Measurements from ENCODE around the gene PTPRN2.

The PTPRN2 gene

DNA sequence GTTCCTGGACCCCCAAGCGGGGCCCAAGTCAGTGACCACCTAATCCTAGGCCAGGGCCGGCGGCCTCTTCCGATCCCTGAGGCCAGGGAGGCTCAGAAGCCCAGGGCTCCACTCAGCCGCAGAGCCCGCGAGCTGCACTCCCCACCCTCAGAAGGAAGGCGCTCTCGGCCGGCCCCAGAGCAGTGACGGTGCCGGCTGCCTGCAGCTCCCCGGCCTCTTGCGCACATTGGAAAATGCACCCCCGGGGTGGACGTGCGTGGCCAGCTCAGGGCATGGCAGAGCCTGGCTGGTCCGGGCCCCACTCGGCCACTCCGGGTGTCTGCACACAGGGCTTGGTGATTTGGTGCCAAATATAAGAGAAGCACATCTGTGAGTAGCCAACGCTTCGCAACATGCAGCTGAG lies 269.1 kb downstream of the PTPRN2 start:
- Histone ChIP-seq H3K27ac (ENCODE audit: low read depth, low read length) (no peak overlapping the region), H3K9ac (ENCODE audit: low read length) (no peak overlapping the region), H3K36me3 (ENCODE audit: control insufficient read depth, insufficient read depth, low read length) (no peaks in the 10 kb centered on the region), H3K4me3 (ENCODE audit: low read length) (no peak overlapping the region), H3K27me3 (ENCODE audit: control insufficient read depth, insufficient read depth, low read length) (no peaks in the 10 kb centered on the region), H3K4me1 (ENCODE audit: control insufficient read depth, insufficient read depth, low read length) (no peaks in the 10 kb centered on the region)

DNA sequence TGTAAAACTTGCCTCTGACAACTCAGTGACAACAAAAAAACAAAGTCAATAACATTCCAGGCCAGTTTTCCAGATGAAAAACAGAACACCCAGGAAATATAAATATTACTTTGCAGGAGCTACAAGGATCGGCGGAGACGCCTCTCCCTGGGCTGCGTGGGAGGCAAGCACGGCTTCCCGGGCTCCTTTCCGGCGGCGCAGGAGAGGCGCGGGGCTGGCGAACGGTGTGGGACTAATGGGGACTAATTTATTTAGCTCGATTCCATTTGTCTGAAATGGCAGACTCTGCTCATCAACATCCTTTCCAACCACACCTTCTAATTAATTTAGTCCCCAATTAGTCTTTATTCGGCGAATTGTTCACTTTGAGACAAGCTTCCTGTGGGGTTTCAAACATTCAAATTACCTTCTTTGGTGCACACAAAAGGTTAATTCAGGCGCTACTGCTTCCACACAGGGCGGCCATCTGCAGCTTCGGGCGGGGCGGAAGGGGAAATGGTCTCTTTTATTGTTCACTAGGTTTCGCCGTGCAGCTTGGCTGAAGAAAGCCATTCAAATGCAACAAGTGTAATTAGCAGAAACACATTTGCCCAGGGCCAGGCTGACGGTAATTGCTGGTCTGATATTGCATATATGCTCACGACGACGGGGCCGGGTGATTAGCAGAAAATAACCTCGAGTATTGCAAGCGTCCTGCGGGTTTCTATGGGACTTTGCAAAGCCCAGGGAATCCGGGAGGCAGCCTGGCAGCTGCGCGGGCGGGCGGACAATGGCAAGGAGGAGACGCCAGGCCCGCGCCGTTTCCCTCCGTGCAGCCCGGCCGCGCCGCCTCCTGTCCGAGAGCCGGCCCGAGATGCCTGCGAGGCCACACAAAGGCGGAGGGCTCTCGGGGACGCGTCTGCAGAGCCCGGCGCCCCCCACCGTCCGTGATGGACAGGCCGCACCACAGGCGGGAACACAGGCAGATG lies 270.1 kb downstream of the PTPRN2 start:
- H3K4me3 ChIP-seq (ENCODE audit: low read length): peak overlapping the region; percentile 41
- H3K4me1 ChIP-seq (ENCODE audit: control insufficient read depth, insufficient read depth, low read length): no peaks in the 10 kb centered on the region
- no peak overlapping the region for H3K27ac ChIP-seq (ENCODE audit: low read depth, low read length)
- H3K36me3 ChIP-seq (ENCODE audit: control insufficient read depth, insufficient read depth, low read length): no peaks in the 10 kb centered on the region
- no peaks in the 10 kb centered on the region for H3K27me3 ChIP-seq (ENCODE audit: control insufficient read depth, insufficient read depth, low read length)
- no peak overlapping the region for H3K9ac ChIP-seq (ENCODE audit: low read length)

DNA sequence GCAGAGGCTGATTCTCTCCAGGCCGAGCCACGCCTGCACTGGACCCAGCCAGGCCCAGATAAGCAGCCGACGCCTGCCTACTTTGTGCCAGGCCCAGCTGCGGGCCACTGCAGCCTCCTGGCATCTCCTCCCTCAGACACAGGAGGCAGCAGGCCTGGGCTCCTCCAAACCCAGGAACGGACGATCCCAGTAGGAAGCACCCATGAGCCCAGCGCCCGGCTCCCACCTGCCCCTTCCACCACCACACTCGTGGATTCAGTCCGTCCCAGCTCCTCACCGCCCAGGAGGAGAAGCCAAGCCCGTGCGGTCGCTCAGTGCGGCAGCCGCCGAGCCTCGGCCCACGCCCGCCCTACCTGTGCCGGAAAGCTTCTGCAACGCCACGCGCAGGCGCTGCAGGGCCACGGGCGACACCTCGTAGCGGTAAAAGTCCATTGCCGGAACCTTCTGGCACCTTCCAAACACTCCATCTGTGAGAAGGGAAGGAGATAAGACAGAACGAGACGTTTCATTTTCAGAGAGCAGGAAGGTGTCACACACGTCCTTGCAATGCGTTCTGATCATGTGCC lies 271.1 kb downstream of the PTPRN2 start:
- Histone ChIP-seq H3K4me3 (ENCODE audit: low read length) (no peak overlapping the region), H3K4me1 (ENCODE audit: control insufficient read depth, insufficient read depth, low read length) (no peaks in the 10 kb centered on the region), H3K36me3 (ENCODE audit: control insufficient read depth, insufficient read depth, low read length) (no peaks in the 10 kb centered on the region), H3K27me3 (ENCODE audit: control insufficient read depth, insufficient read depth, low read length) (no peaks in the 10 kb centered on the region), H3K27ac (ENCODE audit: low read depth, low read length) (no peak overlapping the region), H3K9ac (ENCODE audit: low read length) (no peak overlapping the region)

DNA sequence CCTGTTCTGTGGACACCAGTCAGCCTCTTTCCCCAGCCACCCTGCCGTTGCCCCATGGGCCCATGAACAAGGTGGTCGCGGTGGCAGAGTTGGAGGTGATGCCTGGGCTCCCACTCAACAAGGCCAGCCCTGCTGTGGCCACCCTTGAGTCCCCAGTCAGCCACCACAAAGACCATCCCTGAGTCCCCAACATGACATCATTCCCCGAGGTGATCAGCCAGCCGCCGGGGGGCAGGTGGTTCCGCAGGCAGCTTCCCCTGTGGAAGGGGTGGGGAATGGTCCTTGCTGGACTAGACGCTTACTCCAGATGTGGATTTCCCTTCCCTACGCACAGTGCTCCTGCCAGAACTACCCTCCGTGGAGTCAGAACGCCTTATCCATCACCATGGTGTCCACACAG lies 271.7 kb downstream of the PTPRN2 start:
- H3K9ac ChIP-seq (ENCODE audit: low read length): no peak overlapping the region
- no peak overlapping the region for H3K4me3 ChIP-seq (ENCODE audit: low read length)
- H3K4me1 ChIP-seq (ENCODE audit: control insufficient read depth, insufficient read depth, low read length): no peaks in the 10 kb centered on the region
- H3K27ac ChIP-seq (ENCODE audit: low read depth, low read length): no peak overlapping the region
- no peaks in the 10 kb centered on the region for H3K36me3 ChIP-seq (ENCODE audit: control insufficient read depth, insufficient read depth, low read length)
- H3K27me3 ChIP-seq (ENCODE audit: control insufficient read depth, insufficient read depth, low read length): no peaks in the 10 kb centered on the region

DNA sequence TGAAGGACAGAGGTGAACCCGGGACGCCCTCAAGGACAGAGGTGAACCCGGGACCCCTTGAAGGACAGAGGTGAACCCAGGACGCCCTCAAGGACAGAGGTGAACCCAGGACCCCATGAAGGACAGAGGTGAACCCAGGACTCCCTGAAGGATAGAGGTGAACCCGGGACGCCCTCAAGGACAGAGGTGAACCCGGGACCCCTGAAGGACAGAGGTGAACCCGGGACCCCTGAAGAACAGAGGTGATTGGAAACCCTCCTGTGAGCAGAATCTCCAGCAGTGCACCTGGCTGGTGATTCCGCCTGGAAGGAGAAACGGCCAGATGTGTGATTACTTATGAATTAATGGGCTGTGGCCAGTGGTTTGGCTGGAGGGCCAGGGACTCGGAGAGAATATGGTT lies 272.3 kb downstream of the PTPRN2 start:
- no peak overlapping the region for H3K4me3 ChIP-seq (ENCODE audit: low read length)
- H3K36me3 ChIP-seq (ENCODE audit: control insufficient read depth, insufficient read depth, low read length): no peaks in the 10 kb centered on the region
- no peak overlapping the region for H3K9ac ChIP-seq (ENCODE audit: low read length)
- no peaks in the 10 kb centered on the region for H3K4me1 ChIP-seq (ENCODE audit: control insufficient read depth, insufficient read depth, low read length)
- H3K27ac ChIP-seq (ENCODE audit: low read depth, low read length): no peak overlapping the region
- no peaks in the 10 kb centered on the region for H3K27me3 ChIP-seq (ENCODE audit: control insufficient read depth, insufficient read depth, low read length)

DNA sequence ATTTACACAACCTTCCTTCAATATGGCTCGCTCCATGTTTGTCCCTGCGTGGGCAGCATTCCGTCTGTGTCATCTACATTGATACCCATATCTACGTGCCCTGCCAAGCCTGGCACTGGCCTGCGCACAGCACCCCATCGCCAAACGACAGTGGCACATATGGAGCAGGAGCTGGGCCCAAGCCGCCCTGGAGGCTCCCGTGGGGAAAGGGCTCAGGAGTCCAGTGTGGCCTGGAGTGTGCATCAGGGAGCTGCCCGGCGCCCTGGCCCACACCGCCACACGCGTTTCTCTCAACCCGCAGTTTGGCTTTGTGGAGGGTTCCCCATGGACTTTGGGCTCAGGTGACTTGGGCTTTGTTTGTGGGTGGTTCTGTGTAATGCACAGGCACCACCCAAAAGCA lies 273.2 kb downstream of the PTPRN2 start:
- Histone ChIP-seq H3K4me3 (ENCODE audit: low read length) (no peak overlapping the region), H3K36me3 (ENCODE audit: control insufficient read depth, insufficient read depth, low read length) (no peaks in the 10 kb centered on the region), H3K4me1 (ENCODE audit: control insufficient read depth, insufficient read depth, low read length) (no peaks in the 10 kb centered on the region), H3K27ac (ENCODE audit: low read depth, low read length) (no peak overlapping the region), H3K27me3 (ENCODE audit: control insufficient read depth, insufficient read depth, low read length) (no peaks in the 10 kb centered on the region), H3K9ac (ENCODE audit: low read length) (no peak overlapping the region)

DNA sequence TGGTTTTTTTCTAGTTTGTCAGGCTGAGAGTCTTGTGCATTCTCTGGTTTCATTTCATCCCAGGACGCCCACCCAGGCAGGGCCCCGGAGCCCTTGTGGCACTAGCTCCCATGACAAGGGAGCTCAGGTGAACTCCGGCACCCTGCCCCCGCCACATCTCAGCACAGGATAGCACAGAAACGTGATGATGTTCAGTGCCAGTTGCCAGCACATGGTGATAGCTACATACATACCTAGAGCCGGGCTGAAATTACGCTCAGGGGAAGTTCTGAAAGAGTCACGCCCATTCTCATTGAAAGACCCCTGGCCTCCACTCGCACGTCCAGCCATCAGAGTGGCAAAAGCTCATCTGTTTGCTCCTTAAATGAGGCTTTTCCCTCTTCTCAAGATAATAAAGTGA lies 273.7 kb downstream of the PTPRN2 start:
- H3K9ac ChIP-seq (ENCODE audit: low read length): no peak overlapping the region
- no peak overlapping the region for H3K4me3 ChIP-seq (ENCODE audit: low read length)
- H3K4me1 ChIP-seq (ENCODE audit: control insufficient read depth, insufficient read depth, low read length): no peaks in the 10 kb centered on the region
- no peaks in the 10 kb centered on the region for H3K36me3 ChIP-seq (ENCODE audit: control insufficient read depth, insufficient read depth, low read length)
- H3K27me3 ChIP-seq (ENCODE audit: control insufficient read depth, insufficient read depth, low read length): no peaks in the 10 kb centered on the region
- H3K27ac ChIP-seq (ENCODE audit: low read depth, low read length): no peak overlapping the region

DNA sequence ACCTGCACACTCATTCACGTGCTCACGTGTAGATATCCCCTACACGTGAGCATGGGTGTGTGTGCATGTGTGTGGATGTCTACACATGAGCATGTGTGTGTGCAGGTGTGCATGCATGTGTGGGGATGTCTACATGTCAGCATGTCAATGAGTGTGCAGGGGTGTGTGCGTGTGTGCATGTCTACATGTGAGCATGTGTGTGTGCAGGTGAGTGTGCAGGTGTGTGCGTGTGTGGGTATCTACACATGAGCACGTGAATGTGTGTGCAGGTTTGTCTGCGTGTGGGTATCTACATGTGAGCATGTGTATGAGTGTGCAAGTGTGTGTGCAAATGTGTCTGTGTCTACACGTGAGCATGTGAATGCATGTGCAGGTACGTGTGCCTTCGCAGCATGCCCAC lies 274.8 kb downstream of the PTPRN2 start:
- Histone ChIP-seq H3K9ac (ENCODE audit: low read length) (no peak overlapping the region), H3K27ac (ENCODE audit: low read depth, low read length) (no peak overlapping the region), H3K27me3 (ENCODE audit: control insufficient read depth, insufficient read depth, low read length) (no peaks in the 10 kb centered on the region), H3K4me1 (ENCODE audit: control insufficient read depth, insufficient read depth, low read length) (no peaks in the 10 kb centered on the region), H3K36me3 (ENCODE audit: control insufficient read depth, insufficient read depth, low read length) (no peaks in the 10 kb centered on the region), H3K4me3 (ENCODE audit: low read length) (no peak overlapping the region)

DNA sequence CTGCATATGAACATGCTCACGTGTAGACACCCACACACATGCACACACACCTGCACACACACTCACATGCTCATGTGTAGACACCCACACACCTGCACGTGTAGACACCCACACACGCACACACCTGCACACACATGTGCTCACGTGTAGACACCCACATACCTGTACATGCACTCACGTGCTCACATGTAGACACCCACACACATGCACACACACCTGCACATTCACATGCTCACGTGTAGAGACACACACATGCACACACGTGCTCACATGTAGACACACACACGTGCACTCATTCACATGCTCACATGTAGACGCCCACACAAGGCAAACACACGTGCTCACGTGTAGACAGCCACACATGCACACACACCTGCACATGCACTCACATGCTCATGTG lies 275.8 kb downstream of the PTPRN2 start:
- Histone ChIP-seq H3K9ac (ENCODE audit: low read length) (no peak overlapping the region), H3K4me3 (ENCODE audit: low read length) (no peak overlapping the region), H3K4me1 (ENCODE audit: control insufficient read depth, insufficient read depth, low read length) (no peaks in the 10 kb centered on the region), H3K27me3 (ENCODE audit: control insufficient read depth, insufficient read depth, low read length) (no peaks in the 10 kb centered on the region), H3K27ac (ENCODE audit: low read depth, low read length) (no peak overlapping the region), H3K36me3 (ENCODE audit: control insufficient read depth, insufficient read depth, low read length) (no peaks in the 10 kb centered on the region)

DNA sequence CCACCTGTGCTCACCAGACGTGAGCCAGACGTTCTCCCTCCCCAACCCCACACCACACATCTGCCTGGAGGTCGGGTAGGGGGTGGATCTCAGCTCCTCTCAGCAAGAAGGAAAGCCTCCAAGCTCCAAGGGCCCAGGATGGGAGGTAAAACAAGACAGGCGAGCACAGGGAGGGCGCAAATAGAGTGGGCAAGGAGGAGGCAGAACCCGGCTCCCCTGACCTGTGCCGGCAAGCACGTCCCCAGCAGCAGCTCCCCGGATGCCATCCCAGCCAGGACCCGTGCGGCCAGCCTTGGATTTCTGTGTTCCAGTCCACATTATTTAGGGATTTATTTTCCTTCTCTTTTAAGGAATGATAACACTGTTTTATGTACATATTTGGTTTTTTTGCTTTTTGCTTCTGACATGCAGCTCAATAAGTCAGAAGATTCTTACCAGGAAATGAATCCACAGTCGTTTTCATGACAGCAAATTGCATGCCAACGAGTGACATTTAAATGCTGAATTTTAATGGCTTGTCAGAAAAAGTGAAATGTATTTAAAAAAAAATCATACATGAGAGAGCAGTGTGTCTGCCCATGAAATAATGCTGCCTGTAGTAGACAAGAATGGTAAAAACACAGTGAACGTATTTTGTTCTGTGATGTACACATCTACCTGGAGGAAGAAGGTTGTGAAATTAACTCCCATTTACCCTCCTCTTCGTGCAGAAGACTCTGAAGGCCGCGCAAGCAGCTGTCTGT lies 276.5 kb downstream of the PTPRN2 start:
- no peak overlapping the region for H3K9ac ChIP-seq (ENCODE audit: low read length)
- no peak overlapping the region for H3K27ac ChIP-seq (ENCODE audit: low read depth, low read length)
- no peaks in the 10 kb centered on the region for H3K4me1 ChIP-seq (ENCODE audit: control insufficient read depth, insufficient read depth, low read length)
- no peaks in the 10 kb centered on the region for H3K27me3 ChIP-seq (ENCODE audit: control insufficient read depth, insufficient read depth, low read length)
- no peak overlapping the region for H3K4me3 ChIP-seq (ENCODE audit: low read length)
- H3K36me3 ChIP-seq (ENCODE audit: control insufficient read depth, insufficient read depth, low read length): no peaks in the 10 kb centered on the region

DNA sequence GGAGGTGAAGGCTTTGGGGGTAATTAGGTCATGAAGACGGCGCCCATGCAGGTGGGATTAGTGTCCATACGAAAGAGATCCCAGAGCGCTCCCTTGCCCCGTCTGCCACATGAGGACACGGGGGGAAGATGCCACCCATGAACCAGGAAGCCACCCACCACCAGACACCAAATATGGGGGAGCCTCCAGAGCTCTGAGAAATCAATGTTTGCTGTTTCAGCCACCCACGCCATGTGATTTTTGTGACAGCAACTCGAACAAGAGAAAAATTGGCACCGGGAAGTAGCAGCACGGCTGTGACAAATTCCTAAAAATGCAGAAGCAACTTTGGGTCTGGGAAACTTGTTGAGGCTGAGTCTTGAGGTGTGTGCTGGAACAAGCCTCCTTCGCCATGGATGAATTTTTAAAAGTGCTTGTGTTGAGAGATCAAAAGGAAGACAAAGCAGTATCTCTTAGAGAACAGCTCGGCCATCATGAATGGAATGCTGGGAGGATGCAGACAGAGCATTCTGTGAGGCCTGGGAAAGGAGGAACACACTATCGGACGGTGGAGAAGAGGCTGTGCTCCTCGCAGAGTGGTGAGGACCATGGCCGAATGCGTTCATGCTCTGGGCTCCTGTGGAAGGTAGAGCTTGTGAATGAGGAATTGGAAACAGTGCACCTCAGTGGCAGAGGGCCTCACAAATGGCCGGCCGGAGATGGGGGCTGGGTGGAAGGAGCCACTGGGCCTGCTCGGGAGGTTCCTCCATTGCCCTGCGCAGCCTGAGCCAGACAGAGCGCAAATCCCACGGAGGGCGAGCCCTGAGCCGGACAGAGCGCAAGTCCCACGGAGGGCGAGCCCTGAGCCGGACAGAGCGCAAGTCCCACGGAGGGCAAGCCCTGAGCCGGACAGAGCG lies 277.5 kb downstream of the PTPRN2 start:
- H3K27me3 ChIP-seq (ENCODE audit: control insufficient read depth, insufficient read depth, low read length): no peaks in the 10 kb centered on the region
- H3K9ac ChIP-seq (ENCODE audit: low read length): no peak overlapping the region
- no peaks in the 10 kb centered on the region for H3K36me3 ChIP-seq (ENCODE audit: control insufficient read depth, insufficient read depth, low read length)
- no peak overlapping the region for H3K4me3 ChIP-seq (ENCODE audit: low read length)
- no peaks in the 10 kb centered on the region for H3K4me1 ChIP-seq (ENCODE audit: control insufficient read depth, insufficient read depth, low read length)
- H3K27ac ChIP-seq (ENCODE audit: low read depth, low read length): no peak overlapping the region

DNA sequence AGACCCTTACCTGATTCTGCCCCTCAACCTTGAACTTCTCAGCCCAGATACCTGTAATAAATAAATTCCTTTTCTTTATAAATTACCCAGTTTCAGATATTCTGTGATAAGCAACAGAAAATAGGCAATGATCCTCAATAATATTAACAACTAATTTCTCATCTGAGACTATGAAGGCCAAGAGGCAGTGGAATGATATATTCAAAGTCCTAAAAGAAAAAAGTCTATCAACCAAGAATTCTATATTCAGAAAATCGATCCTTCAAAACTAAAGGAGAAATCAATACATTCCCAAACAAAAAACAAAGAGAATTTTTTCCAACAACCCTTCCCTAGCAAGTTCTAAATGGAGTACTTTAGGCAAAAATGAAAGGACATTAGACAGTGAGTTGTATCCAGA lies 279.6 kb downstream of the PTPRN2 start:
- Histone ChIP-seq H3K4me3 (ENCODE audit: low read length) (no peak overlapping the region), H3K27me3 (ENCODE audit: control insufficient read depth, insufficient read depth, low read length) (no peaks in the 10 kb centered on the region), H3K36me3 (ENCODE audit: control insufficient read depth, insufficient read depth, low read length) (no peaks in the 10 kb centered on the region), H3K27ac (ENCODE audit: low read depth, low read length) (no peak overlapping the region), H3K4me1 (ENCODE audit: control insufficient read depth, insufficient read depth, low read length) (no peaks in the 10 kb centered on the region), H3K9ac (ENCODE audit: low read length) (no peak overlapping the region)
